ENCODE measurements around the gene XIRP1.

XIRP1 gene

GRCh38 chr3:39143051-39143885, 49.1 kb downstream of the XIRP1 start:
- no peak for DNase-seq

GRCh38 chr3:39142067-39142466, 50.3 kb downstream of the XIRP1 start:
- no peak for DNase-seq

GRCh38 chr3:39141171-39141995, 51.0 kb downstream of the XIRP1 start:
- DNase-seq: no peak

- no peak for DNase-seq
These were observed 51.9 kb downstream of the XIRP1 start for GRCh38 chr3:39140341-39140971.

- DNase-seq: no peak
These were observed 53.0 kb downstream of the XIRP1 start for GRCh38 chr3:39139442-39139841.

DNA sequence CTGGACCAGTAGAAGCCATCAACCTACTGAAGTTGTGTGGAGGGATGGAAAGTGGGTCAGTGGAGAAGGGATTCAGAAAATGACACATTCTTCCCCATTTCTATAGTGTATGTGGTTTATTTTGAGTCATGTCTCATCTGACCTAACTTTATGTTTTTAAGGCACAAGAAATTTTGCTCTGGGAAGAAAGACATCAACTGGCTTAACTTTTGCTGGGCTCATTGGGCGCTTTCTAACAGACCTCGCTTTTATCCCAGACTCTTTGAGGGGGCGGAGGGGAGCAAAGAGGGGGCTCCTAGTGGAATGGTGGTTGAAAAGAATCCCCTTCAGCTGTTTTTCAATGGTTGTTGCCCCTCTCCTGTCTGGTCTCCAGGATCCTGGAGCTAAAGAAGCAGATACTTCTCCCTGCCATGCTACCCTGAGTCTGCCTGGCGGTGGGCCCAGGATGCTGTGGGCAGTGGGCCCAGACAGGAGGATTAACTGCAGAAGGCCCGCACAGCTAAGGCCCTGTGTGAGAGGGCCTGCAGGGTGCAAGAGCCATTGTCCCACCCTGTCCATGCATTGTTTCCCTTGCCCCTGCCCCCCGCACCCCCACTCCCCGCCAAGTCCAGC, 53.5 kb downstream of the XIRP1 start:
- DNase-seq: no peak

- no peak for DNase-seq
These were observed 54.2 kb downstream of the XIRP1 start for GRCh38 chr3:39137991-39138803.

DNA sequence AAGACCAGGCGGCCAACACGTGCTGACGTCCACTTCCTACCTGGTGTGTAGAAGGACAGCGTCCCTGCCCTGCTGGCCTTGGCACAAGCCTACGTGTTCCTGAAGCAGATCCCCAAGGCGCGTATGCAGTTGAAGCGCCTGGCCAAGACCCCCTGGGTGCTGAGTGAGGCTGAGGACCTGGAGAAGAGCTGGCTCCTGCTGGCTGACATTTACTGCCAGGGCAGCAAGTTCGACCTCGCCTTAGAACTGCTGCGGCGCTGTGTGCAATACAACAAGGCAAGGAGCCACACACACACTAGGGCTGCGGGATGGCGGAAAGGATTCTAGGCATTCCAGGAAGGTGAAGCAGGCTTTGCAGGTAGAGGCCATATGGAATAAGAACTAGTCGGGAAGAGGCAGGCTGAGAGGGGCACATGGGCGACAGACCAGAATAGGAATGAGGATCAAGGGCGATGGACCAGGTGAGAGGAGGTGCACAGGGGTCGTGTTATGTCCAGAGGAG, 54.9 kb downstream of the XIRP1 start:
- DNase-seq: no peak

DNA sequence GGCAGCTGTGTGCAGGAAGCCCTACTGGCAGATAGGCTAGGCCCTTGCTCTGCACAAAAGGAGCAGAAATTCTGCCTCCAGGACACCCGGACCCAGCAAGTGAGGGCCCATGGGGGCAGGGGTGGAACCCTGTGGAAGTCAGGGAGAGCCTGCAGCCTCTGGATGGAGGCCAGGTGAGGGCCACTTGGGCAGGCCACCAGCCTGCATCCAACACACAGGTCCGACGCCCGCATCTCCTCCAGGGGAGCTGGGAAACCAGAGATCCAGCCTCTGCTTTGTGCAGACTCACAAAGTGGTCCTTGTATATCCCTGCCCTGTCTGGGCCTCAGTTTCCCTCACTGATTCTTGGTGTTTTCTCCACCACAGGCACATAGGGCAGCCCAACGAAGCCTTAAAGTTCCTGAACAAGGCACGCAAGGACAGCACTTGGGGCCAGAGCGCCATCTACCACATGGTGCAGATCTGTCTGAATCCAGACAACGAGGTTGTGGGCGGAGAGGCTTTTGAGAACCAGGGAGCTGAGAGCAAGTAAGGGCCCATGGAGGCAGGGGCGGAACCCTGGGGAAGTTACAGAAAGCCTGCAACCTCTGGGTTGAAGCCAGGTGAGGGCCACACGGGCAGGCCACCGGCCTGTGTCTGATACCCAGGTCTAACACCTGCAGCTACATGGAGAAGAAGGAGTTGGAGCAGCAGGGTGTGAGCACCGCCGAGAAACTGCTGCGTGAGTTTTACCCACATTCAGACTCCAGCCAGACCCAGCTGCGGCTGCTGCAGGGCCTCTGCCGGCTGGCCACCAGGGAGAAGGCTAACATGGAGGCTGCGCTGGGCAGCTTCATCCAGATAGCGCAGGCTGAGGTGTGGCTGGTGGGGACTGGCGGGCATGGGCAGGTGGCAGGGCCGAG, 55.6 kb downstream of the XIRP1 start:
- DNase-seq: no peak

DNA sequence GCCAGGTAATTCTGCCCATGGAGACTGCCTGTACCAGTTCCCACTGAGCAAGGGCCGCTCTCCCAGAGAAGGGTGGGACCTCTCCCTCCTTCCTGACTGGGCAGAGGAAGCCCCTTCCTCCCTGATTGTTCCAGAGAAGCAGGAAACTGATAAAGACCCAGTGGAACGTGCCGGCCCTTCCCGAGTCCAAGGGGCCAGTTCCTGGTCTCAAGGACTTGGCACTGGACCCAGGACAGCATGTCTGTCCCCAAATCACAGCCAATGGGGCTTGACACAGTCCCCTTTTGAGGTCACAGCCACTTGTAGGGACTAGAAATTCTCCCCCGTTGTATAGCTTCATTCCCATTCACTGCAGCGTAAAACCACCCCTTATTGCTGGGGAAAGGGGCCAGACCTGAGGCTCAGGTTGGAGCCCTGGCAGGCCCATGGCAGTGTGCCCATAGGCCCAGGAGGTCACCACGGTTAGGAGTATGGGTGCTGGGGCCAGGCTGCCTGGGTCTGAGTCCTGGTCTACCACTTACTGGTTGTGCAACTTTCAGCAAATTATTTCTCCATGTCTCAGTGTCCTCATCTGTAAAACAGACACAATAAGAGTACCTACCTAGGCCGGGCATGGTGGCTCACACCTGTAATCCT, 57.1 kb downstream of the XIRP1 start:
- no peak for DNase-seq

DNA sequence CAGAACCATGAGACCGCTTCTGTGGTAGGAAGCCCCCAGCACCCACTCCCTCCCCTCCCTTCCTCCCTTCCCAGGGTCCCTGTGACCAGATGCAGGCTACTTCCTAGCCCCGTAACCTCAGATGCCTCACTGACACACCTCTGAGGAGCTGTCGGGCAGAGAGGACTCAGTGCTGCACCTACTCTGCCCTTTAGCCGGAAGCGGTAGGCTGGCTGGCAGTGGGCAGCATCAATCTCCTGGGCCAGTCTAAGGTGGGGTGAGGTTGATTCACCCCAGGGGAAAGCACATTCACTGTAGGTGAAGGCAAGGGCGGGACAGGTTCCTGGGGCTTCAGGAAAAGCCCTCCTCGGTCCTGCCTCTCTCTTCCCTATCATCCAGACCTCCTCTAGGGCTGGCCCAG, 58.1 kb downstream of the XIRP1 start:
- no peak for DNase-seq

DNA sequence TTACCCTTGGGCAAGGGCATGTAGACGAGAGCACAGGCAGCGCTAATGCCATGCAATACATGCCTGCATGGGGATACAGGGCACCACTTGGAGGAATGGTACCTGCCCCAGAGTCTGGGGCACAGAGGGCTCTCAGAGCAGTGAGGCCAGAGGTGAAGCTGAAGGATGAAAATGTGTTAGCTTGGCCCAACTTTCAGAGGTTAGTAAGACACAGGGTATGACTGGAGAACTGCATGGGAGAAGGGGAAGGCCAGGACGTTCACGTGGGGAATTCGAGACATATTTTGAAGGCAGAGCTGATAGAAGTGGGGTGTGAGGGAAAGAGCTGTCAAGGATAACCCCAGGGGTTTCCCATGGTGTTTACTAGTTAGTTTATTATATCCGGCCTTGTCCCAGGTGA, 58.6 kb downstream of the XIRP1 start:
- no peak for DNase-seq

Measured in effector CD8-positive, alpha-beta T cell (primary cell).